SK-N-SH (cell line): ENCODE data around the gene TRPV6.

ENCODE experiments used
- CTCF ChIP-seq: fragments of 200-600 bp; sonication (generic); IDR thresholded peaks from 2 replicates; pipeline ENCODE4 v1.6.1; 2017; ENCODE audit warnings: antibody characterized with exemption, mild to moderate bottlenecking, moderate library complexity
- ELF1 ChIP-seq: IDR thresholded peaks from 2 replicates; pipeline ENCODE4 v1.4.0; 2012
- GABPA ChIP-seq: IDR thresholded peaks from 2 replicates; pipeline ENCODE4 v1.4.0; 2012; ENCODE audit warnings: low read depth, mild to moderate bottlenecking
- MAX ChIP-seq: IDR thresholded peaks from 2 replicates; pipeline ENCODE4 v1.4.0; 2012; ENCODE audit warnings: low read depth
- REST ChIP-seq: IDR thresholded peaks from 2 replicates; pipeline ENCODE4 v1.6.1; 2012; ENCODE audit warnings: mild to moderate bottlenecking, low read depth, low read length, moderate library complexity
- TAF1 ChIP-seq: IDR thresholded peaks from 2 replicates; pipeline ENCODE4 v1.6.1; 2012; ENCODE audit warnings: low read depth, mild to moderate bottlenecking, low read length, moderate library complexity, borderline replicate concordance
- YY1 ChIP-seq: IDR thresholded peaks from 2 replicates; pipeline ENCODE4 v1.4.0; 2012; ENCODE audit warnings: low read depth, mild to moderate bottlenecking

- TF ChIP-seq GABPA (no peak), CTCF (no peak), ELF1 (no peak), TAF1 (no peak), YY1 (no peak), REST (no peak), MAX (no peak)
Measured at GRCh38 chr7:142871260-142872105, 14.1 kb downstream of the TRPV6 start.
